Ovary (tissue), 9 donors: Measurements from ENCODE around the gene ZNF326. TPM values are rescaled to one million over a fixed set of nuclear protein-coding genes. Genes with fewer than 3 reads are reported as not detected.

Experiments
- DNase-seq, 5 donors: peaks; one replicate each; pipeline ENCODE4 v3.0.0-alpha.2; 2019 to 2020
- H3K27ac ChIP-seq, 2 donors: fragments of 200-600 bp; one replicate each; pipeline versions ENCODE4 v1.5.1 to v1.8.0; 2019 to 2022
- H3K27me3 ChIP-seq: fragments of 200-600 bp; one replicate; pipeline ENCODE4 v1.8.0; 2022
- H3K36me3 ChIP-seq: fragments of 200-600 bp; sonication (generic); one replicate; pipeline ENCODE4 v1.5.1; 2019
- H3K4me1 ChIP-seq: one replicate; pipeline ENCODE4 v1.8.1; 2013; ENCODE audit warnings: mild to moderate bottlenecking, moderate library complexity; ENCODE audit not compliant: insufficient read depth
- H3K4me3 ChIP-seq: fragments of 200-600 bp; sonication (generic); one replicate; pipeline ENCODE4 v1.5.1; 2017
- H3K9me3 ChIP-seq, 2 donors: fragments of 200-600 bp in 1 of 2; sonication (generic) in 1 of 2; one replicate each; pipeline versions ENCODE4 v1.5.1 to v1.8.1; 2013 to 2019; ENCODE audit warnings: mild to moderate bottlenecking in 1 of 2, moderate library complexity in 1 of 2
- CTCF ChIP-seq, 3 donors: fragments of 450-650 bp in 2 of 3; fragments of 200-600 bp in 1 of 3; IDR thresholded peaks; one replicate each; pipeline versions ENCODE4 v1.5.1 to v1.8.0; 2016 to 2022; ENCODE audit warnings: antibody characterized with exemption in 3 of 3, mild to moderate bottlenecking in 1 of 3
- EP300 ChIP-seq: sonication (generic); formaldehyde crosslinking; IDR thresholded peaks from one replicate; pipeline ENCODE4 v1.6.1; 2017; ENCODE audit warnings: antibody characterized with exemption
- POLR2A ChIP-seq: fragments of 450-650 bp; IDR thresholded peaks from one replicate; pipeline ENCODE4 v1.6.1; 2017; ENCODE audit warnings: antibody characterized with exemption, mild to moderate bottlenecking, moderate library complexity
- WGBS, 3 donors: extraction: QIAGEN DNeasy Blood & Tissue Kit in 1 of 3; methylation state at CpG; one replicate each; pipeline versions ENCODE4 v1.1.5 to v1.1.7; 2013 to 2017; 5-methylcytosine and 5-hydroxymethylcytosine counted together
- intact Hi-C, 4 donors: fragments of 100-400 bp; cut with DNase I; formaldehyde crosslinking; loops; one replicate each; pipeline versions ENCODE4 v1.11.0 to v1.15.1; 2022 to 2023
- polyA plus RNA-seq, 2 donors: library from polyadenylated mRNA; stranded (reverse); fragments of 200-250 nt in 1 of 2; fragments of 350-450 nt in 1 of 2; fragmentation: Illumina TruSeq in 1 of 2; extraction: RNeasy Lipid Tissue Mini Kit (QIAGEN cat#74804) in 1 of 2; gene quantifications; one replicate each; pipeline ENCODE4 v1.2.3, GENCODE V29; 2013 to 2014
- total RNA-seq, 7 donors: library from RNA; depleted of rRNA in 2 of 7; stranded (reverse); fragments of >200 nt in 2 of 7; fragmentation: NEBNext Ultra II Directional in 3 of 7; extraction: Animal tissue kit (Norgen Biotek cat#: 25700) in 3 of 7; gene quantifications; one replicate each; pipeline versions ENCODE4 v1.1.0 to v1.2.4, GENCODE V29; 2016 to 2023
- donor health status: DM: no; HTN: no; CAD: no; lungs with moderate emphysema.
- donor health status: DM: no; HTN: no; CAD: no.
- donor health status: Bipolar disorder and iron deficiency.
- donor health status: DM: yes; HTN: yes; CAD: no.
- donor health status: DM: no; HTN: no; CAD: no.
- donor health status: DM: yes; HTN: yes; CAD: no.

ZNF326 gene
- total and polyA plus RNA-seq, 9 donors: 10.9 to 24.7 (median 21.8) TPM

- Histone ChIP-seq H3K4me1 (no peaks in the 10 kb centered on the region), H3K27me3 (no peaks in the 10 kb centered on the region), H3K36me3 (no peaks in the 10 kb centered on the region), H3K9me3 (no peaks in the 10 kb centered on the region), H3K4me3 (no peak overlapping the region), H3K27ac (no peak overlapping the region)
- intact Hi-C loops: no loop called here
- 96 to 97% (median 96%) methylated on average over 1 of the region's 1 CpG for WGBS, 3 donors
- no peak for TF ChIP-seq POLR2A
- TF ChIP-seq EP300: no peak
- TF ChIP-seq CTCF (IDR thresholded peaks at IDR 0.05): no peak
- no peak for DNase-seq
Observed at GRCh38 chr1:90027281-90027680, 32.4 kb downstream of the ZNF326 start.

GRCh38 chr1:90039652-90040051 lies 44.7 kb downstream of the ZNF326 start:
- no peak for DNase-seq

GRCh38 chr1:90043586-90043985 lies 48.7 kb downstream of the ZNF326 start:
- Histone ChIP-seq H3K27me3 (no peaks in the 10 kb centered on the region), H3K36me3 (no peaks in the 10 kb centered on the region), H3K4me3 (no peak overlapping the region), H3K9me3 (no peaks in the 10 kb centered on the region), H3K27ac (no peak overlapping the region), H3K4me1 (no peaks in the 10 kb centered on the region)
- intact Hi-C loops: no loop called here
- no peak for DNase-seq
- WGBS, 3 donors: 69 to 73% (median 73%) methylated on average over 4 of the region's 4 CpGs
- TF ChIP-seq POLR2A (no peak), EP300 (no peak), CTCF (IDR thresholded peaks at IDR 0.05) (no peak)

More at GRCh38 chr1:90039652-90040051, 44.7 kb downstream of the ZNF326 start:
- Histone ChIP-seq H3K4me1 (no peaks in the 10 kb centered on the region), H3K9me3 (no peaks in the 10 kb centered on the region), H3K4me3 (no peak overlapping the region), H3K27me3 (no peaks in the 10 kb centered on the region), H3K27ac (no peak overlapping the region), H3K36me3 (no peaks in the 10 kb centered on the region)
- 43 to 49% (median 46%) methylated on average over 3 of the region's 3 CpGs for WGBS, 3 donors
- intact Hi-C loops: no loop called here
- TF ChIP-seq EP300: no peak
- TF ChIP-seq POLR2A: no peak
- no peak for TF ChIP-seq CTCF (IDR thresholded peaks at IDR 0.05)

GRCh38 chr1:90044346-90044745 lies 49.4 kb downstream of the ZNF326 start:
- H3K36me3 ChIP-seq: no peaks in the 10 kb centered on the region
- intact Hi-C loops: no loop called here
- no peak for DNase-seq
- H3K9me3 ChIP-seq: no peaks in the 10 kb centered on the region
- WGBS, 3 donors: 84 to 88% (median 85%) methylated on average over 5 of the region's 5 CpGs
- no peak for TF ChIP-seq CTCF (IDR thresholded peaks at IDR 0.05)
- TF ChIP-seq EP300: no peak
- no peak for TF ChIP-seq POLR2A
- H3K4me1 ChIP-seq: no peaks in the 10 kb centered on the region
- no peak overlapping the region for H3K4me3 ChIP-seq
- H3K27me3 ChIP-seq: no peaks in the 10 kb centered on the region
- H3K27ac ChIP-seq: no peak overlapping the region
